GM12878 (cell line): ENCODE results near the gene ABHD13. TPM values are rescaled to one million over a fixed set of nuclear protein-coding genes. Genes with fewer than 3 reads are reported as not detected.

Experiments used
- BACH1 ChIP-seq: fragments of 450-650 bp; IDR thresholded peaks from 2 replicates; pipeline ENCODE4 v1.6.1; 2017; ENCODE audit warnings: mild to moderate bottlenecking, borderline replicate concordance
- BMI1 ChIP-seq: fragments of 450-650 bp; IDR thresholded peaks from 2 replicates; pipeline ENCODE4 v1.6.1; 2016; ENCODE audit warnings: mild to moderate bottlenecking, moderate library complexity, borderline replicate concordance
- CBFB ChIP-seq: IDR thresholded peaks from 2 replicates; pipeline ENCODE4 v1.6.1; 2016; ENCODE audit warnings: antibody characterized with exemption, low read depth
- CEBPB ChIP-seq, 2 experiments: fragments of 150-350 bp in 1 of 2; IDR thresholded peaks; 2 replicates each; pipeline ENCODE4 v1.6.1; 2012 to 2014; ENCODE audit warnings: low read depth in 2 of 2, low read length in 2 of 2, borderline replicate concordance in 1 of 2, inconsistent platforms in 1 of 2
- CREM ChIP-seq: IDR thresholded peaks from 2 replicates; pipeline ENCODE4 v1.6.1; 2014; ENCODE audit warnings: antibody characterized with exemption, low read depth
- E2F4 ChIP-seq: IDR thresholded peaks from 2 replicates; pipeline ENCODE4 v1.6.1; 2012; ENCODE audit warnings: low read depth, low read length, improper control_type of control experiment
- EP300 ChIP-seq, 2 experiments: fragments of 150-350 bp in 1 of 2; IDR thresholded peaks; 2 replicates each; pipeline ENCODE4 v1.6.1; 2011 to 2012; ENCODE audit warnings: low read depth in 2 of 2, low read length in 2 of 2, borderline replicate concordance in 1 of 2, improper control_type of control experiment in 1 of 2, inconsistent platforms in 1 of 2; ENCODE audit not compliant: control insufficient read depth in 1 of 2
- FOXM1 ChIP-seq: IDR thresholded peaks from 2 replicates; pipeline ENCODE4 v1.6.1; 2012; ENCODE audit warnings: low read depth, mild to moderate bottlenecking, inconsistent platforms, low read length, moderate library complexity
- IKZF1 ChIP-seq: fragments of 450-650 bp; conservative IDR thresholded peaks from 2 replicates; pipeline ENCODE4 v1.6.1; 2017; ENCODE audit warnings: antibody characterized with exemption, mild to moderate bottlenecking
- JUNB ChIP-seq: IDR thresholded peaks from 2 replicates; pipeline ENCODE4 v1.6.1; 2016; ENCODE audit warnings: antibody characterized with exemption, mild to moderate bottlenecking
- MEF2B ChIP-seq: fragments of 450-650 bp; IDR thresholded peaks from 2 replicates; pipeline ENCODE4 v1.6.1; 2018; ENCODE audit warnings: mild to moderate bottlenecking, moderate library complexity; ENCODE audit not compliant: partially characterized antibody, poor library complexity, severe bottlenecking
- NBN ChIP-seq: fragments of 450-650 bp; IDR thresholded peaks from 2 replicates; pipeline ENCODE4 v1.6.1; 2016
- NR2F1 ChIP-seq: fragments of 450-650 bp; conservative IDR thresholded peaks from 2 replicates; pipeline ENCODE4 v1.6.1; 2017; ENCODE audit warnings: mild to moderate bottlenecking
- PAX5 ChIP-seq: IDR thresholded peaks from 2 replicates; pipeline ENCODE4 v1.6.1; 2011; ENCODE audit warnings: low read depth, low read length, borderline replicate concordance
- PRDM15 ChIP-seq: fragments of 450-650 bp; formaldehyde crosslinking; IDR thresholded peaks from 2 replicates; pipeline ENCODE4 v1.4.0; 2020; ENCODE audit warnings: mild to moderate bottlenecking, moderate library complexity
- RELA ChIP-seq: fragments of 450-650 bp; IDR thresholded peaks from 2 replicates; pipeline ENCODE4 v1.8.0; 2014; ENCODE audit warnings: borderline replicate concordance; ENCODE audit not compliant: partially characterized antibody
- SMARCA5 ChIP-seq: fragments of 450-650 bp; IDR thresholded peaks from 2 replicates; pipeline ENCODE4 v1.6.1; 2017; ENCODE audit warnings: mild to moderate bottlenecking
- SMC3 ChIP-seq: IDR thresholded peaks from 2 replicates; pipeline ENCODE4 v1.6.1; 2011; ENCODE audit warnings: low read length, improper control_type of control experiment, borderline replicate concordance
- TAF1 ChIP-seq: IDR thresholded peaks from 2 replicates; pipeline ENCODE4 v1.6.1; 2011; ENCODE audit warnings: mild to moderate bottlenecking, low read depth, low read length, borderline replicate concordance
- TARDBP ChIP-seq: IDR thresholded peaks from 2 replicates; pipeline ENCODE4 v1.6.1; 2016; ENCODE audit warnings: borderline replicate concordance
- TCF7 ChIP-seq: IDR thresholded peaks from 2 replicates; pipeline ENCODE4 v1.6.1; 2014; ENCODE audit warnings: antibody characterized with exemption, borderline replicate concordance
- polyA plus RNA-seq, 11 experiments: library from polyadenylated mRNA; depleted of rRNA in 4 of 11; unstranded in 6 of 11; stranded (reverse) in 5 of 11; fragments of >200 nt; fragmentation: Nextera tagmentation in 4 of 11; fragmentation: Illumina TruSeq in 1 of 11; extraction: Ambion mirVana in 4 of 11; extraction: Trizol in 1 of 11; gene quantifications; 1 replicate in 1 of 11; 2 replicates in 10 of 11; pipeline versions ENCODE4 v1.2.1 to v1.2.3, GENCODE V29; 2011 to 2016; ENCODE audit warnings: inconsistent platforms in 2 of 11, missing spikeins in 2 of 11, low read depth in 1 of 11
- total RNA-seq, 4 experiments: library from RNA; depleted of rRNA in 3 of 4; stranded (reverse); fragments of >200 nt in 3 of 4; fragmentation: Illumina TruSeq in 1 of 4; extraction: Trizol in 1 of 4; gene quantifications; 2 replicates each; pipeline versions ENCODE4 v1.2.1 to v1.2.3, GENCODE V29; 2013 to 2021
- TF ChIP-seq, protein P1 (sequence below): fragments of 450-650 bp; IDR thresholded peaks from 2 replicates; pipeline ENCODE4 v1.6.1; 2018; ENCODE audit warnings: borderline replicate concordance, mild to moderate bottlenecking; ENCODE audit not compliant: partially characterized antibody

ABHD13 gene
- total and polyA plus RNA-seq, 10 of the 15 experiments (the other 5 are each of a cell fraction or from before 2014, with no cell fraction given): 3.2 to 10.7 (median 6.5) TPM

DNA sequence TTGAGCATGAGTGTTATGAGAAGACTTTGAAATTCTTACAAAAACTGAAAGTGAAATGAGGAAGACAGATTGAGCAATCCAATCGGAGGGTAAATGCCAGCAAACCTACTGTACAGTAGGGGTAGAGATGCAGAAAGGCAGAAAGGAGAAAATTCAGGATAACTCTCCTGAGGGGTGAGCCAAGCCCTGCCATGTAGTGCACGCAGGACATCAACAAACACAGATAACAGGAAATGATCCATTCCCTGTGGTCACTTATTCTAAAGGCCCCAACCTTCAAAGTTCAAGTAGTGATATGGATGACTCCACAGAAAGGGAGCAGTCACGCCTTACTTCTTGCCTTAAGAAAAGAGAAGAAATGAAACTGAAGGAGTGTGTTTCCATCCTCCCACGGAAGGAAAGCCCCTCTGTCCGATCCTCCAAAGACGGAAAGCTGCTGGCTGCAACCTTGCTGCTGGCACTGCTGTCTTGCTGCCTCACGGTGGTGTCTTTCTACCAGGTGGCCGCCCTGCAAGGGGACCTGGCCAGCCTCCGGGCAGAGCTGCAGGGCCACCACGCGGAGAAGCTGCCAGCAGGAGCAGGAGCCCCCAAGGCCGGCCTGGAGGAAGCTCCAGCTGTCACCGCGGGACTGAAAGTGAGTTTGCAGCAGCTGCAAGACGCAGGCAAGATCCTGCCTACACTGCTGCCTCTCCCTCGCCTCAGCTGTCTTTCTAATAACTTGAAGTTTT lies 51.6 kb downstream of the ABHD13 start, which contains the start of gene TNFSF13B (continued):
- TF ChIP-seq, protein P1, sequence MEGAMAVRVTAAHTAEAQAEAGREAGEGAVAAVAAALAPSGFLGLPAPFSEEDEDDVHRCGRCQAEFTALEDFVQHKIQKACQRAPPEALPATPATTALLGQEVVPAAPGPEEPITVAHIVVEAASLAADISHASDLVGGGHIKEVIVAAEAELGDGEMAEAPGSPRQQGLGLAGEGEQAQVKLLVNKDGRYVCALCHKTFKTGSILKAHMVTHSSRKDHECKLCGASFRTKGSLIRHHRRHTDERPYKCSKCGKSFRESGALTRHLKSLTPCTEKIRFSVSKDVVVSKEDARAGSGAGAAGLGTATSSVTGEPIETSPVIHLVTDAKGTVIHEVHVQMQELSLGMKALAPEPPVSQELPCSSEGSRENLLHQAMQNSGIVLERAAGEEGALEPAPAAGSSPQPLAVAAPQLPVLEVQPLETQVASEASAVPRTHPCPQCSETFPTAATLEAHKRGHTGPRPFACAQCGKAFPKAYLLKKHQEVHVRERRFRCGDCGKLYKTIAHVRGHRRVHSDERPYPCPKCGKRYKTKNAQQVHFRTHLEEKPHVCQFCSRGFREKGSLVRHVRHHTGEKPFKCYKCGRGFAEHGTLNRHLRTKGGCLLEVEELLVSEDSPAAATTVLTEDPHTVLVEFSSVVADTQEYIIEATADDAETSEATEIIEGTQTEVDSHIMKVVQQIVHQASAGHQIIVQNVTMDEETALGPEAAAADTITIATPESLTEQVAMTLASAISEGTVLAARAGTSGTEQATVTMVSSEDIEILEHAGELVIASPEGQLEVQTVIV: no peak
- TF ChIP-seq FOXM1: peak; percentile 75
- TF ChIP-seq NBN: peak; percentile 70; the same call in 1 of the 2 replicates
- TF ChIP-seq CREM: peak; percentile 29; the same call in 1 of the 2 replicates
- TF ChIP-seq PRDM15 (CRISPR knock-in tag): no peak
- TF ChIP-seq TCF7: peak; percentile 40; the same call in 1 of the 2 replicates
- no peak; the same call in 1 of the 2 replicates for TF ChIP-seq BACH1
- TF ChIP-seq MEF2B: no peak
- peak; percentile 94 for TF ChIP-seq IKZF1
- TF ChIP-seq JUNB: peak; percentile 84
- TF ChIP-seq E2F4: no peak
- TF ChIP-seq PAX5: peak; percentile 51; the same call in 1 of the 2 replicates
- peak; percentile 73 for TF ChIP-seq RELA
- peak; percentile 17 for TF ChIP-seq SMARCA5
- no peak; the same call in 1 of the 2 replicates for TF ChIP-seq CBFB
- TF ChIP-seq SMC3: peak; percentile 3; the same call in 1 of the 2 replicates
- peak in 1 of 2 experiments; percentile 7; a peak in 1 of 4 replicates for TF ChIP-seq EP300 (IDR thresholded peaks at IDR 0.05; ENCODE audit: borderline replicate concordance in 1 of 2, control insufficient read depth in 1 of 2, low read depth in 2 of 2, low read length in 2 of 2)
- peak; percentile 89 to 94; a peak in 3 of 4 replicates for TF ChIP-seq CEBPB (IDR thresholded peaks at IDR 0.05; ENCODE audit: borderline replicate concordance in 1 of 2, low read depth in 2 of 2, low read length in 2 of 2)
- peak; percentile 56; the same call in 1 of the 2 replicates for TF ChIP-seq TARDBP
- TF ChIP-seq BMI1: peak; percentile 49; the same call in 1 of the 2 replicates
- TF ChIP-seq NR2F1: peak; percentile 48; the same call in 1 of the 2 replicates
- TF ChIP-seq TAF1: peak; percentile 60; the same call in 1 of the 2 replicates
